IPS DF 6.9 (cell line): ENCODE measurements around the gene GNAS-AS1.
"Not testable (repeated sequence)": the region's sequence is repeated elsewhere in the genome, so short reads cannot be mapped to it uniquely, and the experiment has no call there.

Experiments used
- DNase-seq: peaks from one replicate; pipeline ENCODE4 v3.0.0-alpha.2; 2013; ENCODE audit warnings: low read depth, low spot score
- H3K27ac ChIP-seq: one replicate; pipeline ENCODE4 v1.5.1; 2013; ENCODE audit warnings: low read length, control low read depth
- H3K27me3 ChIP-seq: 2 replicates; pipeline ENCODE4 v1.6.1; 2013; ENCODE audit warnings: mild to moderate bottlenecking, low read length; ENCODE audit not compliant: control insufficient read depth, insufficient read depth
- H3K36me3 ChIP-seq: 2 replicates; pipeline ENCODE4 v1.6.1; 2013; ENCODE audit warnings: low read length; ENCODE audit not compliant: control insufficient read depth, insufficient read depth
- H3K4me1 ChIP-seq: 2 replicates; pipeline ENCODE4 v1.6.1; 2013; ENCODE audit warnings: low read length; ENCODE audit not compliant: control insufficient read depth, insufficient read depth
- H3K4me3 ChIP-seq: 2 replicates; pipeline ENCODE4 v1.5.1; 2013; ENCODE audit warnings: mild to moderate bottlenecking, low read length
- H3K9me3 ChIP-seq: 2 replicates; pipeline ENCODE4 v1.6.1; 2013; ENCODE audit warnings: low read length, inconsistent platforms; ENCODE audit not compliant: control insufficient read depth, insufficient read depth
- WGBS: extraction: QIAGEN DNeasy Blood & Tissue Kit; methylation state at CpG from one replicate; pipeline ENCODE4 v1.1.7; 2013; ENCODE audit warnings: mixed read lengths, missing lambda C conversion rate; ENCODE audit not compliant: insufficient read length, insufficient coverage; 5-methylcytosine and 5-hydroxymethylcytosine counted together

Gene GNAS-AS1

DNA sequence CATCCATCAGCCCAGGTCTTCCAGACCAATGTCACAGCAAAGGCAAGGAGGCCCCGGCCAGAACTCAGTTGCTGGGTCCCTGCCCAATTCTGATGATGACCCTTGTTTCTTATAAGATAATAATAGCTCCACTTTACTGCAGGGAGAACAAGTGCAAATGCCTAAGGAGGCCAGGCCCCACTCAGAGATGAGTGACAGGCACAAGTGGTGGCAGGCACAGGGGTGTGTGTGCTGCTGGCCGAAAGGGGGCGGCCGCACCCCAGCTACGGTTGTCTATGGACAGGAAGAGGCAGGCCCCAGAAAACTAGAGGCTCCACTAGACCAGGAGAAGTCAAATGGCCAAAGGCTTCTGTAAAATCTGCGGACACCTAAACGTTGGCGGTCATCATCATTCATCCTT lies 28.6 kb downstream of the GNAS-AS1 start:
- WGBS, result no CpG with 5 or more reads among the region's 8 CpGs
- Histone ChIP-seq H3K36me3 (peaks cover 10% of the 10 kb centered on the region; the same call in 1 of the 2 replicates), H3K27ac (no peak overlapping the region), H3K27me3 (no peaks in the 10 kb centered on the region), H3K9me3 (no peaks in the 10 kb centered on the region), H3K4me1 (no peaks in the 10 kb centered on the region), H3K4me3 (no peak overlapping the region)
- DNase-seq, result no peak

- not testable (repeated sequence) for H3K9me3 ChIP-seq, H3K27me3 ChIP-seq, H3K36me3 ChIP-seq, DNase-seq, H3K27ac ChIP-seq, H3K4me1 ChIP-seq, H3K4me3 ChIP-seq
- WGBS, result no CpG with 5 or more reads among the region's 6 CpGs
Observed at GRCh38 chr20:58820515-58820914, 30.2 kb downstream of the GNAS-AS1 start.

GRCh38 chr20:58819921-58820320 lies 30.8 kb downstream of the GNAS-AS1 start:
- WGBS, result no CpG with 5 or more reads among the region's 13 CpGs
- Histone ChIP-seq H3K4me3 (no peak overlapping the region), H3K27ac (no peak overlapping the region), H3K36me3 (peaks cover 8% of the 10 kb centered on the region; the same call in 1 of the 2 replicates), H3K4me1 (no peaks in the 10 kb centered on the region; the same call in 1 of the 2 replicates), H3K9me3 (no peaks in the 10 kb centered on the region), H3K27me3 (no peaks in the 10 kb centered on the region)
- DNase-seq, result no peak

DNA sequence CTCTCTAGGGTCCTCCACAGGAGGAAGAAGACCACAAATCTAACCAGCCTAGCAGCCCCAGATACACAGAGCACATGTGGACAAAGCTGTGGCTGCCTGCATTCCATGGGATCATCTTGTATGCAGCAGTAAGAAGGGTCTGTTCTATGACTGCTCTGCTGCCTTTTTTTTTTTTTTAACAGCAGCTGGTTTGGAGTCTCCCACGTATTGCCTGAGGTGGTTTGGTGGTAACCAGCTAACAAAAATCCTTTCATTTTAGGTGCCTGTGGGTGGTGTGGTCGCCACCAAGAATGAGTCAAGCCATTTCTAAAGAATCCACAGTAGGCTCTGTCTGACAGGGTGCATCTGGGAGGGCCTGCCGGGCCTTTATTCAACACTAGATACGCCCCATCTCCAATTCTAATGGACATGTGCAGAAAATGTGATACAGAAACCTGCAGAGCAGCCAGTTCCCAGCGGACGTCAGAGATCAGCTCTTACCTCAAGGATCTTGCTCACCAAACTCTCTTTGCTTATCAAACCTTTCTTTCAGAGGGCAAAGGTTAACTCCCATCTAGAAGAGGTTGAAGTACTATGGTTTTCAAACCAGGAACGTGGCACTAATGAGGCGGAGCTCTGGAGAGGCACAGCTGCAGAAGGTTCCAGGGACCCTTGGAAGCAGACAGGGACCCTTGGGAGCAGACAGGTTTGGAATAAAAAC lies 32.0 kb downstream of the GNAS-AS1 start:
- Histone ChIP-seq H3K4me3 (no peak overlapping the region), H3K36me3 (peaks cover 5% of the 10 kb centered on the region; the same call in 1 of the 2 replicates), H3K4me1 (no peaks in the 10 kb centered on the region; the same call in 1 of the 2 replicates), H3K27ac (no peak overlapping the region), H3K27me3 (no peaks in the 10 kb centered on the region), H3K9me3 (no peaks in the 10 kb centered on the region)
- DNase-seq, result no peak
- no CpG with 5 or more reads among the region's 8 CpGs for WGBS

- H3K27ac ChIP-seq, result no peak overlapping the region
- no peaks in the 10 kb centered on the region; the same call in 1 of the 2 replicates for H3K4me1 ChIP-seq
- H3K4me3 ChIP-seq, result no peak overlapping the region
- WGBS, result no CpG with 5 or more reads among the region's 10 CpGs
- peaks cover 5% of the 10 kb centered on the region; the same call in 1 of the 2 replicates for H3K36me3 ChIP-seq
- H3K27me3 ChIP-seq, result no peaks in the 10 kb centered on the region
- no peak for DNase-seq
- H3K9me3 ChIP-seq, result no peaks in the 10 kb centered on the region
Observed at GRCh38 chr20:58817748-58818147, 33.0 kb downstream of the GNAS-AS1 start.

GRCh38 chr20:58816957-58817651 lies 33.6 kb downstream of the GNAS-AS1 start:
- H3K4me1 ChIP-seq, result no peaks in the 10 kb centered on the region; the same call in 1 of the 2 replicates
- peaks cover 5% of the 10 kb centered on the region; the same call in 1 of the 2 replicates for H3K36me3 ChIP-seq
- H3K27ac ChIP-seq, result no peak overlapping the region
- H3K4me3 ChIP-seq, result no peak overlapping the region
- WGBS, result no CpG with 5 or more reads among the region's 30 CpGs
- no peaks in the 10 kb centered on the region for H3K27me3 ChIP-seq
- DNase-seq, result no peak
- no peaks in the 10 kb centered on the region for H3K9me3 ChIP-seq

DNA sequence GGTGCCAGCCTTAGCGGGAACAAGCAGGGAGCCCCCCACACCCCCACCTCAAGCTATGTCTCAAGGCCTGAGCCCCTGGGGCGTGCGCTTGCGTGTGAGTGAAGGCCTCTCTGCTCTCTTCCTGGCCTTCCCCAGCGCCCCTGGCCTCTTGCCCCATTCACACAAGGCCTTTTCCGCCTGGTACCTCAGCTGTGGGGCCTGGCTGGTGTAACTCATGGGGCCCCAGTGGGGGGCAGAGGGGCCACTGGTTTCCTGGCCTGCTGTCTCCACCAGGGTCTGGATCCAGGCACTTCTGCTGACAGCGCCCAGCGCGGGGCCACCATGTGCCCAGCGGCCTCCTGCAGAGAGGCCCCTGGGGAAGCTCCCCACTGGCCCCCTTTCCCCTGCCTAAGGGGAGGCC lies 34.7 kb downstream of the GNAS-AS1 start:
- Histone ChIP-seq H3K9me3 (no peaks in the 10 kb centered on the region), H3K27me3 (no peaks in the 10 kb centered on the region), H3K27ac (no peak overlapping the region), H3K36me3 (0 out of 2 replicates have a peak, but pooled peaks cover 4% of the 10 kb centered on the region), H3K4me3 (no peak overlapping the region), H3K4me1 (no peaks in the 10 kb centered on the region; the same call in 1 of the 2 replicates)
- no CpG with 5 or more reads among the region's 10 CpGs for WGBS
- no peak for DNase-seq

DNA sequence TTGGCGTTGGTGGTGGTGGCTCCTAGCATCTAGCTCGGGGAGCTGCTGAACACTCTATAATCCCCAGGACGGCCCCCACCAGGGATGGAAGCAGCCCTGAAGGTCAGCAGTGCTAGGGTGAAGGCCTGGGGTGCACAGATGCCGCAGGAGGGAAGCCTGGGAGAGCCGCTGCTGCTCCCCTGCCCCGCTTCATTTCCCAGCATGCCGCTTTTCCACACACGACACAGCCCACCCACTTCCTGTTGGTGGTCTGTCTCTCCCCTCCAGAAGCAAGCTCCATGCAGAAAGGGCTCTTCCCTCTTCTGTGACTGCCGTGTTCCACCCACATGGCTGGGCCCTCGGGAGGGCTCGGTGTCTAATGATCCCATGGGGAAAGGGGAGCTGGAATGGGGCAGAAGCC lies 35.3 kb downstream of the GNAS-AS1 start:
- 0 out of 2 replicates have a peak, but pooled peaks cover 2% of the 10 kb centered on the region for H3K36me3 ChIP-seq
- H3K27me3 ChIP-seq, result no peaks in the 10 kb centered on the region
- no peak for DNase-seq
- H3K4me3 ChIP-seq, result no peak overlapping the region
- no peaks in the 10 kb centered on the region for H3K9me3 ChIP-seq
- H3K27ac ChIP-seq, result no peak overlapping the region
- no peaks in the 10 kb centered on the region; the same call in 1 of the 2 replicates for H3K4me1 ChIP-seq
- no CpG with 5 or more reads among the region's 11 CpGs for WGBS

GRCh38 chr20:58813369-58813768 lies 37.3 kb downstream of the GNAS-AS1 start:
- Histone ChIP-seq H3K9me3 (no peaks in the 10 kb centered on the region), H3K27ac (no peak overlapping the region), H3K4me3 (no peak overlapping the region), H3K27me3 (no peaks in the 10 kb centered on the region), H3K4me1 (no peaks in the 10 kb centered on the region; the same call in 1 of the 2 replicates), H3K36me3 (no peaks in the 10 kb centered on the region)
- DNase-seq, result no peak
- WGBS, result no CpG with 5 or more reads among the region's 8 CpGs

DNA sequence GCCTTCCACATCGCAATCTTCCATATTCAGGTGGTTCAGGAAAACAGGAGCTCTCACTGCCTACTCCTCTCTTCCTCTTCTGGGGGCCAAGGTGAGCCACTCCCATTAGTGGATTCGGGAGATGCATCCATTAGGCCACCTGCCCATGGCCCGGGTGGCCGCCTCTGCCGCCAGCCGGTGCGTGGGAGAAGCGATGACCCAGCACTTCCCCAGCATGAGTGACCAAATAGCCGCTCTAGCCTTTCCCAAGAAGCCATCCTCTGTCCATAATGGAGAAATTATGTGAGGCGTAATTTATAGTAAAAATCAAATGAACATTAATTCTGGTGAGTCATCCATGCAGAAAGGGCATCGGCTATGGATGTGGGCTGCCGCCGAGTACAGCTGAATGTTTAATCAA lies 39.4 kb downstream of the GNAS-AS1 start:
- H3K36me3 ChIP-seq, result no peaks in the 10 kb centered on the region
- no peak overlapping the region for H3K4me3 ChIP-seq
- H3K27me3 ChIP-seq, result no peaks in the 10 kb centered on the region
- DNase-seq, result no peak
- no peaks in the 10 kb centered on the region; the same call in 1 of the 2 replicates for H3K4me1 ChIP-seq
- H3K27ac ChIP-seq, result no peak overlapping the region
- no peaks in the 10 kb centered on the region for H3K9me3 ChIP-seq
- no CpG with 5 or more reads among the region's 13 CpGs for WGBS
